K562 (cell line): ENCODE measurements around the gene ZMYND8. TPM values are rescaled to one million over a fixed set of nuclear protein-coding genes. Genes with fewer than 3 reads are reported as not detected.

Source experiments
- ARID1B ChIP-seq: fragments of 450-650 bp; IDR thresholded peaks from 2 replicates; pipeline ENCODE4 v1.6.1; 2016; ENCODE audit warnings: antibody characterized with exemption, mild to moderate bottlenecking, inconsistent platforms
- ATF1 ChIP-seq, 2 experiments: fragments of 450-650 bp in 1 of 2; IDR thresholded peaks; 2 replicates each; pipeline ENCODE4 v1.6.1; 2016; ENCODE audit warnings: missing compliant biosample characterization in 1 of 2, missing genetic modification characterization in 1 of 2
- BACH1 ChIP-seq: fragments of 200-800 bp; sonication (Bioruptor generic); IDR thresholded peaks from 2 replicates; pipeline ENCODE4 v1.6.1; 2016; ENCODE audit warnings: missing genetic modification characterization, missing compliant biosample characterization
- CBX1 ChIP-seq: sonication (generic); IDR thresholded peaks from 2 replicates; pipeline ENCODE4 v1.6.1; 2016; ENCODE audit warnings: antibody characterized with exemption, low read depth, mild to moderate bottlenecking
- CHD4 ChIP-seq: fragments of 200-600 bp; sonication (generic); IDR thresholded peaks from 3 replicates; pipeline ENCODE4 v1.6.1; 2012; ENCODE audit warnings: low read depth, mild to moderate bottlenecking, mixed read lengths, low read length, inconsistent platforms; ENCODE audit not compliant: insufficient read depth, insufficient replicate concordance, poor library complexity, severe bottlenecking
- CREB5 ChIP-seq: fragments of 250-450 bp; sonication (Bioruptor Pico); IDR thresholded peaks from 2 replicates; pipeline ENCODE4 v1.5.0; 2020; ENCODE audit warnings: mild to moderate bottlenecking
- ELF4 ChIP-seq: fragments of 450-650 bp; formaldehyde crosslinking; IDR thresholded peaks from 2 replicates; pipeline ENCODE4 v1.4.0; 2022; ENCODE audit warnings: missing genetic modification characterization
- FOS ChIP-seq: IDR thresholded peaks from 3 replicates; pipeline ENCODE4 v1.6.1; 2011; ENCODE audit not compliant: insufficient read length; ENCODE audit errors: extremely low read depth
- HDAC1 ChIP-seq, 2 experiments: fragments of 450-650 bp; IDR thresholded peaks; 2 replicates each; pipeline ENCODE4 v1.6.1; 2016 to 2017; ENCODE audit warnings: inconsistent platforms in 1 of 2, mild to moderate bottlenecking in 1 of 2, moderate library complexity in 1 of 2
- HEY1 ChIP-seq: fragments of 250-450 bp; sonication (Bioruptor Pico); IDR thresholded peaks from 2 replicates; pipeline ENCODE4 v1.5.0; 2020; ENCODE audit warnings: mild to moderate bottlenecking, moderate library complexity, borderline replicate concordance
- ID3 ChIP-seq, 2 experiments: fragments of 250-450 bp in 1 of 2; fragments of 450-650 bp in 1 of 2; sonication (Bioruptor Pico) in 1 of 2; IDR thresholded peaks; 2 replicates each; pipeline versions ENCODE4 v1.6.1 to v1.8.0; 2016 to 2021; ENCODE audit warnings: mild to moderate bottlenecking in 2 of 2, moderate library complexity in 2 of 2, missing compliant biosample characterization in 1 of 2, missing genetic modification characterization in 1 of 2
- NCOA4 ChIP-seq: fragments of 450-650 bp; IDR thresholded peaks from 2 replicates; pipeline ENCODE4 v1.6.1; 2018; ENCODE audit warnings: mild to moderate bottlenecking; ENCODE audit not compliant: partially characterized antibody
- NR2F6 ChIP-seq: fragments of 450-650 bp; formaldehyde crosslinking; IDR thresholded peaks from 2 replicates; pipeline ENCODE4 v1.4.0; 2020; ENCODE audit warnings: mild to moderate bottlenecking
- POLR2AphosphoS5 ChIP-seq: IDR thresholded peaks from 2 replicates; pipeline ENCODE4 v1.6.1; 2011; ENCODE audit warnings: mild to moderate bottlenecking, low read depth, low read length, moderate library complexity; ENCODE audit not compliant: control insufficient read depth, insufficient read depth
- RBBP5 ChIP-seq: fragments of 200-600 bp; sonication (generic); IDR thresholded peaks from 2 replicates; pipeline ENCODE4 v1.6.1; 2012; ENCODE audit warnings: borderline replicate concordance, mild to moderate bottlenecking, low read length, control low read depth, inconsistent platforms; ENCODE audit not compliant: insufficient read depth, poor library complexity, severe bottlenecking
- RBM25 ChIP-seq: fragments of 200-400 bp; formaldehyde crosslinking; IDR thresholded peaks from 2 replicates; pipeline ENCODE4 v1.6.1; 2018; ENCODE audit warnings: low read length, low read depth, moderate library complexity; ENCODE audit not compliant: severe bottlenecking
- RFX5 ChIP-seq: IDR thresholded peaks from 2 replicates; pipeline ENCODE4 v1.6.1; 2011; ENCODE audit warnings: low read depth, mild to moderate bottlenecking, improper control_type of control experiment, low read length
- SMARCA4 ChIP-seq: fragments of 450-650 bp; IDR thresholded peaks from 2 replicates; pipeline ENCODE4 v1.6.1; 2016
- TCF7 ChIP-seq: sonication (generic); IDR thresholded peaks from 2 replicates; pipeline ENCODE4 v1.6.1; 2016; ENCODE audit warnings: antibody characterized with exemption, borderline replicate concordance
- ZBTB2 ChIP-seq: fragments of 450-650 bp; IDR thresholded peaks from 2 replicates; pipeline ENCODE4 v1.6.1; 2016; ENCODE audit warnings: antibody characterized with exemption
- ZNF12 ChIP-seq: sonication (generic); formaldehyde crosslinking; IDR thresholded peaks from 2 replicates; pipeline ENCODE4 v1.4.0; 2020; ENCODE audit warnings: mild to moderate bottlenecking, missing genetic modification reagents
- ZNF263 ChIP-seq: sonication (generic); formaldehyde crosslinking; IDR thresholded peaks from 2 replicates; pipeline ENCODE4 v1.8.0; 2022; ENCODE audit warnings: mild to moderate bottlenecking, missing genetic modification reagents, borderline replicate concordance
- ZNF282 ChIP-seq: sonication (generic); formaldehyde crosslinking; IDR thresholded peaks from 2 replicates; pipeline ENCODE4 v1.8.1; 2023; ENCODE audit warnings: missing genetic modification reagents
- ZZZ3 ChIP-seq: fragments of 450-650 bp; IDR thresholded peaks from 2 replicates; pipeline ENCODE4 v1.6.1; 2016; ENCODE audit warnings: antibody characterized with exemption, mild to moderate bottlenecking, moderate library complexity
- polyA plus RNA-seq, 8 experiments: library from polyadenylated mRNA; depleted of rRNA in 4 of 8; stranded (reverse) in 5 of 8; unstranded in 3 of 8; fragments of >200 nt; fragmentation: Nextera tagmentation in 2 of 8; fragmentation: Illumina TruSeq in 1 of 8; extraction: Ambion mirVana in 2 of 8; extraction: Trizol in 1 of 8; gene quantifications; 2 replicates each; pipeline versions ENCODE4 v1.2.1 to v1.2.3, GENCODE V29; 2011 to 2014; ENCODE audit warnings: inconsistent platforms in 1 of 8, missing spikeins in 1 of 8
- total RNA-seq, 7 experiments: library from RNA; depleted of rRNA in 6 of 7; stranded (reverse); fragments of >200 nt in 6 of 7; fragmentation: Illumina TruSeq in 2 of 7; extraction: Trizol in 2 of 7; gene quantifications; 2 replicates each; pipeline versions ENCODE4 v1.2.1 to v1.2.3, GENCODE V29; 2011 to 2021; ENCODE audit warnings: low replicate concordance in 1 of 7

ZMYND8 gene
- total and polyA plus RNA-seq, 9 of the 15 experiments (the other 6 are each of a cell fraction or from before 2014, with no cell fraction given), result 31.8 to 148 (median 71.9) TPM

- peak; percentile 94 for TF ChIP-seq CHD4
- no peak for TF ChIP-seq HEY1 (CRISPR knock-in tag)
- TF ChIP-seq POLR2AphosphoS5, result no peak
- no peak for TF ChIP-seq ZNF12 (CRISPR knock-in tag)
- peak in 1 of 2 experiments; percentile 27; a peak in 2 of 4 replicates for TF ChIP-seq HDAC1 (IDR thresholded peaks at IDR 0.05)
- TF ChIP-seq BACH1, result 0 out of 2 replicates have a peak, but pooled peaks have one; percentile 2
- peak; percentile 70 for TF ChIP-seq SMARCA4
- TF ChIP-seq FOS, result no peak
- peak; percentile 16 for TF ChIP-seq NCOA4
- TF ChIP-seq ID3 (CRISPR knock-in tag; IDR thresholded peaks at IDR 0.05), result no peak
- TF ChIP-seq ID3 (tag; IDR thresholded peaks at IDR 0.05), result 0 out of 2 replicates have a peak, but pooled peaks have one; percentile 65
- TF ChIP-seq ZNF263 (CRISPR knock-in tag), result no peak
- no peak for TF ChIP-seq TCF7
- TF ChIP-seq ZBTB2, result 0 out of 2 replicates have a peak, but pooled peaks have one; percentile 29
- no peak for TF ChIP-seq ATF1 (CRISPR knock-in tag; IDR thresholded peaks at IDR 0.05)
- TF ChIP-seq ATF1 (tag; IDR thresholded peaks at IDR 0.05), result 0 out of 2 replicates have a peak, but pooled peaks have one; percentile 27
- TF ChIP-seq CBX1, result peak; percentile 52; the same call in 1 of the 2 replicates
- TF ChIP-seq CREB5, result no peak
- TF ChIP-seq ELF4 (CRISPR knock-in tag), result 0 out of 2 replicates have a peak, but pooled peaks have one; percentile 43
- TF ChIP-seq ARID1B, result peak; percentile 57
- no peak for TF ChIP-seq ZZZ3
- TF ChIP-seq RFX5, result no peak
- no peak for TF ChIP-seq NR2F6 (CRISPR knock-in tag)
- TF ChIP-seq ZNF282 (CRISPR knock-in tag), result no peak
- TF ChIP-seq RBM25, result peak; percentile 93
- no peak for TF ChIP-seq RBBP5
Measured at GRCh38 chr20:47362361-47363219, 6.1 kb upstream of the ZMYND8 start (continued).
